OCI-LY3 (cell line): ENCODE measurements around the gene ELOB.

Experiments used
- H2AFZ ChIP-seq: fragments of 200-600, 300-600 bp; shearing (Covaris generic); 2 replicates; pipeline ENCODE4 v1.6.0; 2014; ENCODE audit warnings: antibody characterized with exemption, low read depth, low read length
- H3K27ac ChIP-seq: fragments of 200-600, 300-600 bp; sonication (generic); 2 replicates; pipeline ENCODE4 v1.5.1; 2014; ENCODE audit warnings: mild to moderate bottlenecking, low read length, moderate library complexity, mixed read lengths
- H3K27me3 ChIP-seq: fragments of 200-600, 300-600 bp; sonication (generic); 2 replicates; pipeline ENCODE4 v1.6.1; 2014; ENCODE audit warnings: low read depth, low read length, mixed read lengths
- H3K36me3 ChIP-seq: fragments of 200-600, 300-600 bp; sonication (generic); replicated peaks from 2 replicates; pipeline ENCODE3; 2014; ENCODE audit warnings: low read depth, low read length, mixed read lengths
- H3K4me1 ChIP-seq: fragments of 300-600, 200-600 bp; sonication (generic); 2 replicates; pipeline ENCODE4 v1.6.1; 2014; ENCODE audit warnings: low read length, mixed read lengths
- H3K4me2 ChIP-seq: fragments of 200-600, 300-600 bp; sonication (generic); 2 replicates; pipeline ENCODE4 v1.6.1; 2014; ENCODE audit warnings: low read length, mixed read lengths
- H3K4me3 ChIP-seq: fragments of 300-600, 200-600 bp; sonication (generic); 2 replicates; pipeline ENCODE4 v1.5.1; 2014; ENCODE audit warnings: antibody characterized with exemption, mild to moderate bottlenecking, low read length, moderate library complexity
- H3K79me2 ChIP-seq: fragments of 300-600, 200-600 bp; shearing (Covaris generic); 2 replicates; pipeline ENCODE4 v1.6.1; 2014; ENCODE audit warnings: mild to moderate bottlenecking, low read length, mixed read lengths
- H3K9ac ChIP-seq: fragments of 300-600, 200-600 bp; shearing (Covaris generic); 2 replicates; pipeline ENCODE4 v1.6.0; 2014; ENCODE audit warnings: mild to moderate bottlenecking, low read length, moderate library complexity
- H3K9me3 ChIP-seq: fragments of 200-600, 300-600 bp; shearing (Covaris generic); 2 replicates; pipeline ENCODE4 v1.6.1; 2014; ENCODE audit warnings: low read length, mixed read lengths; ENCODE audit not compliant: insufficient read depth
- H4K20me1 ChIP-seq: fragments of 200-600, 300-600 bp; sonication (generic); 2 replicates; pipeline ENCODE4 v1.6.1; 2016; ENCODE audit warnings: low read length, mixed read lengths; ENCODE audit not compliant: insufficient read depth
- CTCF ChIP-seq: fragments of 200-600, 300-600 bp; sonication (generic); IDR thresholded peaks from 2 replicates; pipeline ENCODE4 v1.5.1; 2014; ENCODE audit warnings: antibody characterized with exemption, low read length, low read depth
- EZH2phosphoT487 ChIP-seq: fragments of 200-600 bp; shearing (Covaris generic); IDR thresholded peaks from 2 replicates; pipeline ENCODE4 v1.6.1; 2018; ENCODE audit warnings: antibody characterized with exemption, mixed run types, low read depth

The ELOB gene

GRCh38 chr16:2738615-2739014, 38.5 kb downstream of the ELOB start:
- Histone ChIP-seq H3K9me3 (no peaks in the 10 kb centered on the region), H3K4me1 (no peaks in the 10 kb centered on the region), H3K27me3 (no peaks in the 10 kb centered on the region), H2AFZ (no peak overlapping the region), H3K79me2 (no peaks in the 10 kb centered on the region), H3K4me3 (no peak overlapping the region), H3K36me3 (no peaks in the 10 kb centered on the region), H3K4me2 (no peak overlapping the region), H3K9ac (no peak overlapping the region), H4K20me1 (no peaks in the 10 kb centered on the region), H3K27ac (no peak overlapping the region)
- TF ChIP-seq CTCF (no peak), EZH2phosphoT487 (no peak)

GRCh38 chr16:2737895-2738418, 39.1 kb downstream of the ELOB start:
- no peaks in the 10 kb centered on the region for H3K79me2 ChIP-seq
- no peaks in the 10 kb centered on the region for H3K4me1 ChIP-seq
- H3K4me2 ChIP-seq: no peak overlapping the region
- TF ChIP-seq EZH2phosphoT487: no peak
- no peak for TF ChIP-seq CTCF
- no peaks in the 10 kb centered on the region for H3K9me3 ChIP-seq
- no peak overlapping the region for H3K9ac ChIP-seq
- no peak overlapping the region for H3K27ac ChIP-seq
- no peaks in the 10 kb centered on the region for H4K20me1 ChIP-seq
- no peaks in the 10 kb centered on the region for H3K27me3 ChIP-seq
- H2AFZ ChIP-seq: no peak overlapping the region
- H3K36me3 ChIP-seq: no peaks in the 10 kb centered on the region
- H3K4me3 ChIP-seq: no peak overlapping the region

GRCh38 chr16:2737238-2737605, 39.9 kb downstream of the ELOB start:
- Histone ChIP-seq H3K36me3 (no peaks in the 10 kb centered on the region), H3K4me1 (no peaks in the 10 kb centered on the region), H3K27me3 (no peaks in the 10 kb centered on the region), H2AFZ (no peak overlapping the region), H3K4me2 (no peak overlapping the region), H3K79me2 (no peaks in the 10 kb centered on the region), H4K20me1 (no peaks in the 10 kb centered on the region), H3K9ac (no peak overlapping the region), H3K4me3 (no peak overlapping the region), H3K9me3 (no peaks in the 10 kb centered on the region), H3K27ac (no peak overlapping the region)
- no peak for TF ChIP-seq EZH2phosphoT487
- no peak for TF ChIP-seq CTCF

GRCh38 chr16:2736476-2737237, 40.4 kb downstream of the ELOB start:
- H3K4me2 ChIP-seq: no peak overlapping the region
- H3K27me3 ChIP-seq: peaks cover 3% of the 10 kb centered on the region; the same call in 1 of the 2 replicates

More at GRCh38 chr16:2736476-2737237, 40.4 kb downstream of the ELOB start:
- Histone ChIP-seq H3K36me3 (no peaks in the 10 kb centered on the region), H4K20me1 (no peaks in the 10 kb centered on the region), H3K4me3 (no peak overlapping the region), H3K9me3 (no peaks in the 10 kb centered on the region), H2AFZ (no peak overlapping the region), H3K9ac (no peak overlapping the region), H3K27ac (no peak overlapping the region), H3K79me2 (no peaks in the 10 kb centered on the region), H3K4me1 (no peaks in the 10 kb centered on the region)
- TF ChIP-seq CTCF (no peak), EZH2phosphoT487 (no peak)
